Left renal cortex interstitium (tissue), 4 donors: ENCODE measurements around the gene PIEZO2. TPM values are rescaled to one million over a fixed set of nuclear protein-coding genes. Genes with fewer than 3 reads are reported as not detected.

Experiments
- DNase-seq, 4 donors: peaks; one replicate each; pipeline ENCODE4 v3.0.0-alpha.2; 2013; ENCODE audit warnings: low read depth in 4 of 4, low spot score in 2 of 4, missing footprints in 1 of 4
- polyA plus RNA-seq, 4 donors: library from polyadenylated mRNA; unstranded; fragments of 120-200 nt; gene quantifications; one replicate each; pipeline ENCODE4 v1.2.1, GENCODE V29; 2013; ENCODE audit not compliant: insufficient read length in 4 of 4

The PIEZO2 gene
- polyA plus RNA-seq, 4 donors = 12.7 to 21.3 (median 16.7) TPM

GRCh38 chr18:10805587-10806118 is 343.7 kb downstream of the PIEZO2 start:
- peak in 2 of 4 donors; percentile 17 to 18 for DNase-seq

GRCh38 chr18:10804126-10804525 is 345.2 kb downstream of the PIEZO2 start:
- DNase-seq = no peak

- DNase-seq = no peak
Measured at GRCh38 chr18:10798727-10799550, 350.4 kb downstream of the PIEZO2 start.

GRCh38 chr18:10797896-10798295 is 351.5 kb downstream of the PIEZO2 start:
- no peak for DNase-seq

GRCh38 chr18:10794771-10795170 is 354.6 kb downstream of the PIEZO2 start:
- no peak for DNase-seq

- DNase-seq = no peak
Measured at GRCh38 chr18:10793730-10794370, 355.5 kb downstream of the PIEZO2 start.

GRCh38 chr18:10792181-10792580 is 357.2 kb downstream of the PIEZO2 start:
- no peak for DNase-seq

GRCh38 chr18:10791169-10791831 is 358.1 kb downstream of the PIEZO2 start:
- no peak for DNase-seq

GRCh38 chr18:10789180-10789579 is 360.2 kb downstream of the PIEZO2 start:
- no peak for DNase-seq

- peak in 1 of 4 donors; percentile 43 for DNase-seq
Measured at GRCh38 chr18:10787293-10787901, 362.0 kb downstream of the PIEZO2 start.

GRCh38 chr18:10785798-10786197 is 363.6 kb downstream of the PIEZO2 start:
- DNase-seq = no peak

GRCh38 chr18:10784596-10785202 is 364.7 kb downstream of the PIEZO2 start:
- no peak for DNase-seq

GRCh38 chr18:10783941-10784340 is 365.4 kb downstream of the PIEZO2 start:
- no peak for DNase-seq

GRCh38 chr18:10776493-10776892 is 372.9 kb downstream of the PIEZO2 start:
- DNase-seq = no peak

GRCh38 chr18:10775026-10775425 is 374.3 kb downstream of the PIEZO2 start:
- no peak for DNase-seq

- no peak for DNase-seq
Measured at GRCh38 chr18:10771053-10771709, 378.2 kb downstream of the PIEZO2 start.

GRCh38 chr18:10770264-10770663 is 379.1 kb downstream of the PIEZO2 start:
- DNase-seq = no peak

GRCh38 chr18:10768221-10768620 is 381.1 kb downstream of the PIEZO2 start:
- DNase-seq = no peak

GRCh38 chr18:10767658-10768057 is 381.7 kb downstream of the PIEZO2 start:
- no peak for DNase-seq

GRCh38 chr18:10760986-10761385 is 388.4 kb downstream of the PIEZO2 start:
- no peak for DNase-seq
